ENCODE measurements around the gene AUTS2. TPM values are rescaled to one million over a fixed set of nuclear protein-coding genes. Genes with fewer than 3 reads are reported as not detected.

Gene AUTS2
- total RNA-seq, 1 experiment from 2014 or later, result 50.0 TPM

- TF ChIP-seq TCF7 (CRISPR knock-in tag; IDR thresholded peaks at IDR 0.05; ENCODE audit: low read depth) (no peak), ATF1 (CRISPR knock-in tag; IDR thresholded peaks at IDR 0.05) (no peak), ZNF532 (CRISPR knock-in tag; IDR thresholded peaks at IDR 0.05; ENCODE audit: borderline replicate concordance) (no peak), MLX (CRISPR knock-in tag; IDR thresholded peaks at IDR 0.05) (no peak), MYBL2 (CRISPR knock-in tag; IDR thresholded peaks at IDR 0.05) (no peak)
- TF ChIP-seq, protein P1, sequence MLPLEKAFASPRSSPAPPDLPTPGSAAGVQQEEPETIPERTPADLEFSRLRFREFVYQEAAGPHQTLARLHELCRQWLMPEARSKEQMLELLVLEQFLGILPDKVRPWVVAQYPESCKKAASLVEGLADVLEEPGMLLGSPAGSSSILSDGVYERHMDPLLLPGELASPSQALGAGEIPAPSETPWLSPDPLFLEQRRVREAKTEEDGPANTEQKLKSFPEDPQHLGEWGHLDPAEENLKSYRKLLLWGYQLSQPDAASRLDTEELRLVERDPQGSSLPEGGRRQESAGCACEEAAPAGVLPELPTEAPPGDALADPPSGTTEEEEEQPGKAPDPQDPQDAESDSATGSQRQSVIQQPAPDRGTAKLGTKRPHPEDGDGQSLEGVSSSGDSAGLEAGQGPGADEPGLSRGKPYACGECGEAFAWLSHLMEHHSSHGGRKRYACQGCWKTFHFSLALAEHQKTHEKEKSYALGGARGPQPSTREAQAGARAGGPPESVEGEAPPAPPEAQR (CRISPR knock-in tag; IDR thresholded peaks at IDR 0.05), result no peak
- TF ChIP-seq, protein P2, sequence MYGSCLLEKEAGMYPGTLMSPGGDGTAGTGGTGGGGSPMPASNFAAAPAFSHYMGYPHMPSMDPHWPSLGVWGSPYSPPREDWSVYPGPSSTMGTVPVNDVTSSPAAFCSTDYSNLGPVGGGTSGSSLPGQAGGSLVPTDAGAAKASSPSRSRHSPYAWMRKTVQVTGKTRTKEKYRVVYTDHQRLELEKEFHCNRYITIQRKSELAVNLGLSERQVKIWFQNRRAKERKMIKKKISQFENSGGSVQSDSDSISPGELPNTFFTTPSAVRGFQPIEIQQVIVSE (CRISPR knock-in tag; IDR thresholded peaks at IDR 0.05; ENCODE audit: borderline replicate concordance), result no peak
- TF ChIP-seq, protein P3, sequence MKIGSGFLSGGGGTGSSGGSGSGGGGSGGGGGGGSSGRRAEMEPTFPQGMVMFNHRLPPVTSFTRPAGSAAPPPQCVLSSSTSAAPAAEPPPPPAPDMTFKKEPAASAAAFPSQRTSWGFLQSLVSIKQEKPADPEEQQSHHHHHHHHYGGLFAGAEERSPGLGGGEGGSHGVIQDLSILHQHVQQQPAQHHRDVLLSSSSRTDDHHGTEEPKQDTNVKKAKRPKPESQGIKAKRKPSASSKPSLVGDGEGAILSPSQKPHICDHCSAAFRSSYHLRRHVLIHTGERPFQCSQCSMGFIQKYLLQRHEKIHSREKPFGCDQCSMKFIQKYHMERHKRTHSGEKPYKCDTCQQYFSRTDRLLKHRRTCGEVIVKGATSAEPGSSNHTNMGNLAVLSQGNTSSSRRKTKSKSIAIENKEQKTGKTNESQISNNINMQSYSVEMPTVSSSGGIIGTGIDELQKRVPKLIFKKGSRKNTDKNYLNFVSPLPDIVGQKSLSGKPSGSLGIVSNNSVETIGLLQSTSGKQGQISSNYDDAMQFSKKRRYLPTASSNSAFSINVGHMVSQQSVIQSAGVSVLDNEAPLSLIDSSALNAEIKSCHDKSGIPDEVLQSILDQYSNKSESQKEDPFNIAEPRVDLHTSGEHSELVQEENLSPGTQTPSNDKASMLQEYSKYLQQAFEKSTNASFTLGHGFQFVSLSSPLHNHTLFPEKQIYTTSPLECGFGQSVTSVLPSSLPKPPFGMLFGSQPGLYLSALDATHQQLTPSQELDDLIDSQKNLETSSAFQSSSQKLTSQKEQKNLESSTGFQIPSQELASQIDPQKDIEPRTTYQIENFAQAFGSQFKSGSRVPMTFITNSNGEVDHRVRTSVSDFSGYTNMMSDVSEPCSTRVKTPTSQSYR (CRISPR knock-in tag; IDR thresholded peaks at IDR 0.05), result no peak
Observed at GRCh38 chr7:69860486-69860885, 262.2 kb downstream of the AUTS2 start (continued).

DNA sequence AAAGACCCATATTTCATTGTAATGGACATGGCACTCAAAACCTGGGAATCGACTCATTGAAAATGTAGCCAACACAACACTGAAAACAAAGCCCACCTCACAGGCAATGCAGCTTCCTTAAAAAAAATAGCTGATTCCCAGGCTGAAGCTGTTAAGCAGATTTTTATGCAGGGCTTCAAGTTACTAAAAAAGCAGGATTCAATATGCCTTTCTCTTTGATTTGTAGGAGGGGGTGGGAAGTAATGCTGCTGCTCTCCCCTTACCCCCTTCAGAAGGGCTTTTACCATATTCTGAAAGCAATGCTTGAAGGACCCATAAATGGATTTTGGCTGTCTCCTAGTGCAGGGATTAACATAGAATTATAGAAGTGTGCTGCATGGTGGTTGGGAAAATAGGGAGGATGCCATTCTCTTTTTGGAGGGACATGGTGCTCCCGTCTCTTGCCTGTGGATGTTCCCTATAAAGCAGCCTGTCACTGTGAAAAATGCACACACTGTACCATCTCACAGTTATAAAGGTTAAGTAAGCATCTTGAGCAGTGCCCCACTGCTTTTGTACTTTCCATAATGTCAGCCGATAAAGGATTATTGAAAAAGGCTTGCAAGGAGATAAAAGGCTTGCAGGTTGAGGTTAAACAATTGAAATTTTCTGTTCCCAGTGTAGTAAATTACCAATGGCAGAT is 262.8 kb downstream of the AUTS2 start:
- Mint-ChIP-seq H3K9me3 (no peaks in the 10 kb centered on the region), H3K4me3 (no peak overlapping the region), H3K36me3 (no peaks in the 10 kb centered on the region), H3K27me3 (ENCODE audit: low read depth) (no peaks in the 10 kb centered on the region; the same call in 1 of the 2 replicates), H3K4me1 (peaks cover 29% of the 10 kb centered on the region), H3K27ac (no peak overlapping the region)
- ChIA-PET POLR2A (interaction anchor here (0.6 kb wide), 1 partner anchor 212 kb away, joined by 4 read pairs; no protein-coding TSS in a partner anchor), CTCF (interaction anchor here (0.6 kb wide), 1 partner anchor 291 kb away, joined by 3 read pairs; no protein-coding TSS in a partner anchor)
- DNase-seq (ENCODE audit: low spot score) (no peak), ATAC-seq (no peak)
- no peak for TF ChIP-seq PREB (CRISPR knock-in tag; IDR thresholded peaks at IDR 0.05; ENCODE audit: borderline replicate concordance)
- no peak for TF ChIP-seq ZNF138 (CRISPR knock-in tag; conservative IDR thresholded peaks at IDR 0.05)
- TF ChIP-seq ZNF425 (CRISPR knock-in tag; conservative IDR thresholded peaks at IDR 0.05), result no peak
- TF ChIP-seq FOXK1 (CRISPR knock-in tag; IDR thresholded peaks at IDR 0.05), result no peak
- TF ChIP-seq RORB (CRISPR knock-in tag; IDR thresholded peaks at IDR 0.05), result no peak
- no peak for TF ChIP-seq FOXJ3 (CRISPR knock-in tag; IDR thresholded peaks at IDR 0.05; ENCODE audit: borderline replicate concordance)
- TF ChIP-seq AFF4 (CRISPR knock-in tag; IDR thresholded peaks at IDR 0.05; ENCODE audit: borderline replicate concordance), result no peak
- no peak for TF ChIP-seq USF1 (CRISPR knock-in tag; IDR thresholded peaks at IDR 0.05)
